ENCODE results near the gene ASCC2.
"Not testable (repeated sequence)": the region's sequence is repeated elsewhere in the genome, so short reads cannot be mapped to it uniquely, and the experiment has no call there.

The ASCC2 gene

GRCh38 chr22:29754658-29755395, 83.2 kb downstream of the ASCC2 start:
- not testable (repeated sequence) for DNase-seq (ENCODE audit: low read depth)

GRCh38 chr22:29753808-29754657, 84.0 kb downstream of the ASCC2 start:
- no peak for DNase-seq (ENCODE audit: low read depth)

GRCh38 chr22:29751669-29752068, 86.4 kb downstream of the ASCC2 start:
- no peak for DNase-seq (ENCODE audit: low read depth)

- DNase-seq (ENCODE audit: low read depth): no peak
Measured at GRCh38 chr22:29750559-29751538, 87.2 kb downstream of the ASCC2 start.

GRCh38 chr22:29750029-29750428, 88.0 kb downstream of the ASCC2 start:
- DNase-seq (ENCODE audit: low read depth): no peak

GRCh38 chr22:29748248-29748893, 89.7 kb downstream of the ASCC2 start:
- no peak for DNase-seq (ENCODE audit: low read depth)

- DNase-seq (ENCODE audit: low read depth): no peak
Measured at GRCh38 chr22:29747832-29748231, 90.2 kb downstream of the ASCC2 start.

- DNase-seq (ENCODE audit: low read depth): no peak
Measured at GRCh38 chr22:29744902-29745301, 93.2 kb downstream of the ASCC2 start.

GRCh38 chr22:29742326-29742725, 95.7 kb downstream of the ASCC2 start:
- DNase-seq (ENCODE audit: low read depth): no peak

- no peak for DNase-seq (ENCODE audit: low read depth)
Measured at GRCh38 chr22:29741926-29742325, 96.1 kb downstream of the ASCC2 start.

- no peak for DNase-seq (ENCODE audit: low read depth)
Measured at GRCh38 chr22:29740216-29740615, 97.9 kb downstream of the ASCC2 start.

GRCh38 chr22:29739346-29739875, 98.7 kb downstream of the ASCC2 start:
- DNase-seq (ENCODE audit: low read depth): no peak
